Immature natural killer cell (primary cell): ENCODE results near the gene AUTS2. TPM values are rescaled to one million over a fixed set of nuclear protein-coding genes. Genes with fewer than 3 reads are reported as not detected.

ENCODE experiments used
- DNase-seq, 3 donors: peaks; one replicate each; pipeline ENCODE4 v3.0.0; 2022; ENCODE audit warnings: mixed read lengths in 1 of 3
- H3K27ac Mint-ChIP-seq, 6 donors: one replicate each; pipeline ENCODE4 v1.8.0; 2020; ENCODE audit warnings: mixed read lengths in 6 of 6, mild to moderate bottlenecking in 5 of 6, inconsistent platforms in 4 of 6, moderate library complexity in 3 of 6
- H3K27me3 Mint-ChIP-seq, 3 donors: one replicate each; pipeline ENCODE4 v1.8.0; 2020 to 2021; ENCODE audit warnings: low read depth in 3 of 3, mild to moderate bottlenecking in 3 of 3, mixed read lengths in 3 of 3, moderate library complexity in 3 of 3, inconsistent platforms in 1 of 3
- H3K36me3 Mint-ChIP-seq, 3 donors: one replicate each; pipeline ENCODE4 v1.8.0; 2020; ENCODE audit warnings: mixed read lengths in 3 of 3, inconsistent platforms in 2 of 3, mild to moderate bottlenecking in 2 of 3
- H3K4me1 Mint-ChIP-seq, 2 donors: one replicate each; pipeline ENCODE4 v1.8.0; 2020; ENCODE audit warnings: inconsistent platforms in 2 of 2, mild to moderate bottlenecking in 2 of 2, mixed read lengths in 2 of 2, moderate library complexity in 1 of 2
- H3K4me3 Mint-ChIP-seq, 5 donors: one replicate each; pipeline ENCODE4 v1.8.0; 2020; ENCODE audit warnings: mild to moderate bottlenecking in 5 of 5, mixed read lengths in 5 of 5, inconsistent platforms in 3 of 5, moderate library complexity in 3 of 5
- H3K9me3 Mint-ChIP-seq, 6 donors: one replicate each; pipeline ENCODE4 v1.8.0; 2020; ENCODE audit warnings: mild to moderate bottlenecking in 6 of 6, mixed read lengths in 6 of 6, inconsistent platforms in 4 of 6, moderate library complexity in 3 of 6
- polyA plus RNA-seq, 3 donors: library from polyadenylated mRNA; unstranded; fragments of 300-500 nt; fragmentation: Illumina TruSeq; gene quantifications; one replicate each; pipeline ENCODE4 v1.2.3, GENCODE V29; 2021

The AUTS2 gene
- polyA plus RNA-seq, 3 donors from 2014 or later = 1.9 to 17.6 (median 8.0) TPM

GRCh38 chr7:70540641-70541040, 942.4 kb downstream of the AUTS2 start:
- peaks cover 0 to 7% (median 0%) of the 10 kb centered on the region in 3 donors for H3K27me3 Mint-ChIP-seq
- H3K27ac Mint-ChIP-seq = no peak overlapping the region
- H3K36me3 Mint-ChIP-seq = no peaks in the 10 kb centered on the region
- H3K4me3 Mint-ChIP-seq = no peak overlapping the region
- H3K4me1 Mint-ChIP-seq = no peaks in the 10 kb centered on the region
- no peak for DNase-seq
- H3K9me3 Mint-ChIP-seq = peaks cover 0 to 2% (median 0%) of the 10 kb centered on the region in 6 donors

- H3K9me3 Mint-ChIP-seq = peaks cover 0 to 2% (median 0%) of the 10 kb centered on the region in 6 donors
- H3K36me3 Mint-ChIP-seq = no peaks in the 10 kb centered on the region
- H3K27ac Mint-ChIP-seq = peak overlapping the region in 1 of 6 donors; percentile 6
- no peak for DNase-seq
- no peak overlapping the region for H3K4me3 Mint-ChIP-seq
- H3K4me1 Mint-ChIP-seq = no peaks in the 10 kb centered on the region
- peaks cover 0 to 5% (median 0%) of the 10 kb centered on the region in 3 donors for H3K27me3 Mint-ChIP-seq
Observed at GRCh38 chr7:70542750-70543376, 944.6 kb downstream of the AUTS2 start.

- no peaks in the 10 kb centered on the region for H3K36me3 Mint-ChIP-seq
- H3K4me3 Mint-ChIP-seq = no peak overlapping the region
- H3K27me3 Mint-ChIP-seq = no peaks in the 10 kb centered on the region
- H3K27ac Mint-ChIP-seq = peak overlapping the region in 1 of 6 donors; percentile 34
- no peaks in the 10 kb centered on the region for H3K4me1 Mint-ChIP-seq
- DNase-seq = no peak
- H3K9me3 Mint-ChIP-seq = peaks cover 0 to 2% (median 0%) of the 10 kb centered on the region in 6 donors
Observed at GRCh38 chr7:70544016-70544415, 945.7 kb downstream of the AUTS2 start.

GRCh38 chr7:70545214-70545613, 946.9 kb downstream of the AUTS2 start:
- peaks cover 0 to 2% (median 0%) of the 10 kb centered on the region in 6 donors for H3K9me3 Mint-ChIP-seq
- no peaks in the 10 kb centered on the region for H3K27me3 Mint-ChIP-seq
- no peaks in the 10 kb centered on the region for H3K36me3 Mint-ChIP-seq
- no peak overlapping the region for H3K4me3 Mint-ChIP-seq
- no peaks in the 10 kb centered on the region for H3K4me1 Mint-ChIP-seq
- no peak for DNase-seq
- no peak overlapping the region for H3K27ac Mint-ChIP-seq

- DNase-seq = no peak
- Mint-ChIP-seq H3K9me3 (no peaks in the 10 kb centered on the region), H3K4me3 (no peak overlapping the region), H3K4me1 (no peaks in the 10 kb centered on the region), H3K36me3 (peaks cover 0 to 6% (median 0%) of the 10 kb centered on the region in 3 donors), H3K27me3 (peaks cover 0 to 2% (median 1%) of the 10 kb centered on the region in 3 donors), H3K27ac (no peak overlapping the region)
Observed at GRCh38 chr7:70552141-70552540, 953.9 kb downstream of the AUTS2 start.

GRCh38 chr7:70553364-70553763, 955.1 kb downstream of the AUTS2 start:
- H3K9me3 Mint-ChIP-seq = no peaks in the 10 kb centered on the region
- H3K4me3 Mint-ChIP-seq = no peak overlapping the region
- no peak overlapping the region for H3K27ac Mint-ChIP-seq
- DNase-seq = no peak
- H3K36me3 Mint-ChIP-seq = peaks cover 0 to 8% (median 0%) of the 10 kb centered on the region in 3 donors
- peaks cover 0 to 2% (median 1%) of the 10 kb centered on the region in 3 donors for H3K27me3 Mint-ChIP-seq
- no peaks in the 10 kb centered on the region for H3K4me1 Mint-ChIP-seq

GRCh38 chr7:70554646-70555045, 956.4 kb downstream of the AUTS2 start:
- DNase-seq = no peak
- Mint-ChIP-seq H3K4me3 (no peak overlapping the region), H3K36me3 (peaks cover 0 to 13% (median 2%) of the 10 kb centered on the region in 3 donors), H3K9me3 (no peaks in the 10 kb centered on the region), H3K27me3 (peaks cover 0 to 2% (median 1%) of the 10 kb centered on the region in 3 donors), H3K27ac (no peak overlapping the region), H3K4me1 (no peaks in the 10 kb centered on the region)

GRCh38 chr7:70556761-70557160, 958.5 kb downstream of the AUTS2 start:
- H3K36me3 Mint-ChIP-seq = peaks cover 0 to 13% (median 6%) of the 10 kb centered on the region in 3 donors
- H3K4me1 Mint-ChIP-seq = no peaks in the 10 kb centered on the region
- no peaks in the 10 kb centered on the region for H3K9me3 Mint-ChIP-seq
- H3K4me3 Mint-ChIP-seq = no peak overlapping the region
- H3K27me3 Mint-ChIP-seq = peaks cover 0 to 2% (median 1%) of the 10 kb centered on the region in 3 donors
- no peak overlapping the region for H3K27ac Mint-ChIP-seq
- DNase-seq = no peak

- peaks cover 0 to 13% (median 6%) of the 10 kb centered on the region in 3 donors for H3K36me3 Mint-ChIP-seq
- no peak overlapping the region for H3K27ac Mint-ChIP-seq
- no peaks in the 10 kb centered on the region for H3K4me1 Mint-ChIP-seq
- no peaks in the 10 kb centered on the region for H3K9me3 Mint-ChIP-seq
- DNase-seq = no peak
- peaks cover 0 to 2% (median 1%) of the 10 kb centered on the region in 3 donors for H3K27me3 Mint-ChIP-seq
- no peak overlapping the region for H3K4me3 Mint-ChIP-seq
Observed at GRCh38 chr7:70557338-70557737, 959.1 kb downstream of the AUTS2 start.

- Mint-ChIP-seq H3K4me1 (no peaks in the 10 kb centered on the region), H3K9me3 (no peaks in the 10 kb centered on the region), H3K36me3 (peaks cover 0 to 13% (median 6%) of the 10 kb centered on the region in 3 donors), H3K4me3 (no peak overlapping the region), H3K27ac (no peak overlapping the region), H3K27me3 (peaks cover 0 to 2% (median 0%) of the 10 kb centered on the region in 3 donors)
- no peak for DNase-seq
Observed at GRCh38 chr7:70559815-70560214, 961.5 kb downstream of the AUTS2 start.

- Mint-ChIP-seq H3K27me3 (peaks cover 0 to 2% (median 0%) of the 10 kb centered on the region in 3 donors), H3K9me3 (no peaks in the 10 kb centered on the region)
Observed at GRCh38 chr7:70563960-70564359, 965.7 kb downstream of the AUTS2 start.

GRCh38 chr7:70565721-70566370, 967.6 kb downstream of the AUTS2 start:
- H3K4me1 Mint-ChIP-seq = no peaks in the 10 kb centered on the region
- no peaks in the 10 kb centered on the region for H3K9me3 Mint-ChIP-seq
- H3K36me3 Mint-ChIP-seq = peaks cover 0 to 7% (median 0%) of the 10 kb centered on the region in 3 donors
- peaks cover 0 to 2% (median 0%) of the 10 kb centered on the region in 3 donors for H3K27me3 Mint-ChIP-seq
- no peak overlapping the region for H3K27ac Mint-ChIP-seq
- no peak overlapping the region for H3K4me3 Mint-ChIP-seq
- no peak for DNase-seq

More at GRCh38 chr7:70563960-70564359, 965.7 kb downstream of the AUTS2 start:
- H3K4me1 Mint-ChIP-seq = no peaks in the 10 kb centered on the region
- no peak overlapping the region for H3K27ac Mint-ChIP-seq
- H3K4me3 Mint-ChIP-seq = no peak overlapping the region
- DNase-seq = no peak
- peaks cover 0 to 6% (median 2%) of the 10 kb centered on the region in 3 donors for H3K36me3 Mint-ChIP-seq

- Mint-ChIP-seq H3K36me3 (peaks cover 0 to 11% (median 0%) of the 10 kb centered on the region in 3 donors), H3K27ac (no peak overlapping the region), H3K4me3 (no peak overlapping the region), H3K9me3 (no peaks in the 10 kb centered on the region), H3K4me1 (no peaks in the 10 kb centered on the region), H3K27me3 (peaks cover 0 to 2% (median 0%) of the 10 kb centered on the region in 3 donors)
- DNase-seq = no peak
Observed at GRCh38 chr7:70566671-70567070, 968.4 kb downstream of the AUTS2 start.

- no peak overlapping the region for H3K4me3 Mint-ChIP-seq
- DNase-seq = no peak
- H3K27me3 Mint-ChIP-seq = no peaks in the 10 kb centered on the region
- H3K4me1 Mint-ChIP-seq = no peaks in the 10 kb centered on the region
- H3K9me3 Mint-ChIP-seq = no peaks in the 10 kb centered on the region
- H3K27ac Mint-ChIP-seq = peak overlapping the region in 1 of 6 donors; percentile 26
- peaks cover 0 to 11% (median 0%) of the 10 kb centered on the region in 3 donors for H3K36me3 Mint-ChIP-seq
Observed at GRCh38 chr7:70568674-70569334, 970.5 kb downstream of the AUTS2 start.
